Central memory CD8-positive, alpha-beta T cell (primary cell): ENCODE data around the gene OSER1.
"Not testable (repeated sequence)": the region's sequence is repeated elsewhere in the genome, so short reads cannot be mapped to it uniquely, and the experiment has no call there.

ENCODE experiments used
- ATAC-seq: fragments of 150-1000 bp; cut with Tn5 transposase; replicated peaks from 2 replicates; pipeline ENCODE4 v1.10.0; 2022; ENCODE audit warnings: mild to moderate bottlenecking, moderate FRiP score, moderate number of reproducible peaks; ENCODE audit not compliant: poor library complexity, severe bottlenecking; ENCODE audit errors: extremely low read depth
- DNase-seq, 2 donors: peaks; one replicate each; pipeline ENCODE4 v3.0.0; 2021; ENCODE audit warnings: low spot score in 2 of 2
- H3K27ac Mint-ChIP-seq: one replicate; pipeline ENCODE4 v1.8.0; 2022; ENCODE audit warnings: low read depth, mild to moderate bottlenecking, moderate library complexity, mixed read lengths
- H3K27me3 Mint-ChIP-seq: one replicate; pipeline ENCODE4 v1.8.0; 2022; ENCODE audit warnings: mixed read lengths
- H3K36me3 Mint-ChIP-seq: one replicate; pipeline ENCODE4 v1.8.0; 2022; ENCODE audit warnings: mild to moderate bottlenecking, moderate library complexity, mixed read lengths; ENCODE audit not compliant: insufficient read depth
- H3K4me1 Mint-ChIP-seq: one replicate; pipeline ENCODE4 v1.8.0; 2022; ENCODE audit warnings: mixed read lengths
- H3K4me3 Mint-ChIP-seq: one replicate; pipeline ENCODE4 v1.8.0; 2022; ENCODE audit warnings: mild to moderate bottlenecking, moderate library complexity, mixed read lengths
- H3K9me3 Mint-ChIP-seq: one replicate; pipeline ENCODE4 v1.8.0; 2022; ENCODE audit warnings: mixed read lengths

OSER1 gene

GRCh38 chr20:44236840-44237239, 26.3 kb upstream of the OSER1 start:
- not testable (repeated sequence) for H3K4me3 Mint-ChIP-seq, H3K4me1 Mint-ChIP-seq, H3K36me3 Mint-ChIP-seq, H3K9me3 Mint-ChIP-seq, DNase-seq, ATAC-seq, H3K27ac Mint-ChIP-seq
- peaks cover 14% of the 10 kb centered on the region for H3K27me3 Mint-ChIP-seq

DNA sequence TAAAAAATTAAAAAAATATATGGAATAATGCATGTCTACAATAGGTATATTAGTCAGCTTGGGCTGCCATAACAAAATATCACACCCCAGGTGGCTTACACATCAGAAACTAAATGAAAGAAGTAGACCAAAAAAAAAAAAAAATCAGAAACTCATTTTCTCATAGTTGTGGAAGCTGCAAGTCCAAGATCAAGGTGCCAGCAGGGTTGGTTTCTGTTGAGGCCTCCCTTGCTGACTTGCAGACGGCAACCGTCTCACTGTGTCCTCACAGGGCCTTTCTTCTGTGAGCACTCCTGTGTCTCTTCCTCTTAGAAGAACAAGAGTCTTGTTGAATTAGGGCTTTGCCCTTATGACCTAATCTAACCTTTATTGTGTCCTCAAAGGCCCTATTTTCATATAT, 25.1 kb upstream of the OSER1 start:
- no peak overlapping the region for H3K4me3 Mint-ChIP-seq
- no peak overlapping the region for H3K27ac Mint-ChIP-seq
- no peaks in the 10 kb centered on the region for H3K36me3 Mint-ChIP-seq
- H3K9me3 Mint-ChIP-seq: no peaks in the 10 kb centered on the region
- H3K27me3 Mint-ChIP-seq: peaks cover 11% of the 10 kb centered on the region
- ATAC-seq (no peak), DNase-seq (no peak)
- H3K4me1 Mint-ChIP-seq: peaks cover 6% of the 10 kb centered on the region

DNA sequence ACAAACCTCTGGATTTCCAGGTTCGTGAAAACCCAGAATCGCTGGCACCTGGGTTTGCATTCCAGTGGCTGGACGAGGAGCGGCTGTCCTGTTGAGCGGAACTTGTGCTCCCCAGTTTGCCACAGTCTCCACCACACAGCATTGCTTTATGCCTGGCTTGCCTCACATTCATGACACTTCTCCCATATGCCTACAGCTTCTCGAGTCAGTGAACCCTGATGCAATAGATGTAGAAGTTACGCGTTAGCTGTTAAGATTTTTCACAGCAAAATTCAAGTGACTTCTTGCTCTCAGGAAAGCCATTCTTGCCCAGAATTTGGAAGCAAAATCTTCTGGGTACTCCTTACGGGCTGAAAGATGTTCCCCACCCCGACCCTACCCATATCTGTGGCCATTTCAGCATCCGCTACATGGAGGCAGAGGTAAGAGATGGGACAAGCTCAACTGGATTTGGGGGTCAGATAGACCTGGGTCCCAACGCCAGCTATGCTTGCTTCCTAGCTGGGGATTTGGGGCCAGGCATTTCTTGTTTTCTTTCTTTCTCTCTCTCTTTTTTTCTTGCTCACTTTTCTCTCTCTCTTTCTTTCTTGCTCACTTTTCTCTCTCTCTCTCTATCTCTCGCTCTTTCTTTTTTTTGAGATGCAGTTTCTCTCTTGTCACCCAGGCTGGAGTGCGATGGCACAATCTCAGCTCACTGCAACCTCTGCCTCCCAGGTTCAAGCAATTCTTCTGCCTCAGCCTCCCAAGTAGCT, 24.2 kb upstream of the OSER1 start:
- H3K27ac Mint-ChIP-seq: no peak overlapping the region
- peaks cover 2% of the 10 kb centered on the region for H3K27me3 Mint-ChIP-seq
- no peak overlapping the region for H3K4me3 Mint-ChIP-seq
- H3K36me3 Mint-ChIP-seq: no peaks in the 10 kb centered on the region
- DNase-seq (no peak), ATAC-seq (no peak)
- no peaks in the 10 kb centered on the region for H3K9me3 Mint-ChIP-seq
- peaks cover 6% of the 10 kb centered on the region for H3K4me1 Mint-ChIP-seq

DNA sequence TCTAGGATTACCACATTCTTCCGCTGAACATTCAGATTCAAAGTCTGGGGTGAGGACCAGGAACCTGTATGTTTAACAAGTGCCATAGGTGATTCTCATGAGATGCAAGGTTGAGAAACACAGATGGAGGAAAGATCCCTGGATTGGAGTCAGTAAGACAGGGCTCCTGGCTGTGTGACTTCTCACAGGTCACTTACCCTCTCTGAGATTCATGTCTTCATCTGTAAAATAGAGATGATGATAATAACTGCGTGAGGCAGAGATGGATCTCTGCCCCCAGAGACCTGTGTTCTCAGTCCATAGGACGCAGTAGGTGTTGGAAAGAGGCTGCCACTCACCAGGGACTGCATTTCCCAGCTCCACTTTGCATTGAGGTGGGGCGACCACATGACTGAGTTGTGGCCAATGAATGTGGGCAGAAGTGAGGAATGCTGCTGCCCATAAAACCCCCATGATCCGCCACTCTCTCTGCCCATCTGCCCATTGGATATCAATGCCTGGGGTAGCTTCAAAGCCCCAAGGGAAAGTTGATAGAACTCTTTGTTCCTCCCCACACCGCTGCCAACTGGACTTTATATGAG, 23.0 kb upstream of the OSER1 start:
- Mint-ChIP-seq H3K9me3 (no peaks in the 10 kb centered on the region), H3K4me3 (no peak overlapping the region), H3K27me3 (no peaks in the 10 kb centered on the region), H3K4me1 (peaks cover 6% of the 10 kb centered on the region), H3K36me3 (no peaks in the 10 kb centered on the region), H3K27ac (no peak overlapping the region)
- DNase-seq: no peak
- ATAC-seq: no peak

- not testable (repeated sequence) for H3K9me3 Mint-ChIP-seq, DNase-seq
Measured at GRCh38 chr20:44232469-44232856, 21.9 kb upstream of the OSER1 start.

DNA sequence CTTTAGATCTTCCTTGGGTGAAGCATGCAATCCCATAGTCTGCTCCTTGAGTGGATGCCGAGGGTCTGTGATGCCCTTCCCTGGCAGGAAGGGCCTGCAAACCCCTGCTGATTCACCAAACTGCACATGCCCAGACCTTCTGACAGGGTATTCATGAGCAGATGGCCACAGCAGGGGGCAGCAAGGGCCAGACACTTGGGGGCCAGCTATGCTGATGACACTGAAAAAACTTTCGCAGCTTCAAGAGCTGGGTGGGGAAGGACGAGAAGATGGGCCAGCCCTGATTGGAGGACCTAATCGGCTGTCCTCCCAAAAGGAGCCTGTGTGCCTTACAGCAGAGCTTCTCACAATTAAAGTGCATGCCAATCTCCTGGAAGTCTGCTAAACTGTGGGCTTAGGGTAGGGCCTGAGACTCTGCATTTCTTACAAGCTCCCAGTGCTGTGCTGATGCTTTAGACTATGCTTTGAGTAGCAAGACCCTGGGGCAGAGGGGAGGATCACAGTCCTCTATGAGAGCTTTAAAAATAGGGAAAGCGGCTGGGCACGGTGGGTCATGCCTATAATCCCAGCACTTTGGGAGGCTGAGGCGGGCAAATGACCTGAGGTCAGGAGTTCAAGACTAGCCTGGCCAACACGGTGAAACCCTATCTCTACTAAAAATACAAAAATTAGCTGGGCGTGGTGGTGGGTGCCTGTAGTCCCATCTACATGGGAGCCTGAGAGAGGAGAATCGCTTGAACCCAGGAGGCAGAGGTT, 21.3 kb upstream of the OSER1 start:
- no peaks in the 10 kb centered on the region for H3K36me3 Mint-ChIP-seq

More at GRCh38 chr20:44232469-44232856, 21.9 kb upstream of the OSER1 start:
- not testable (repeated sequence) for ATAC-seq, H3K36me3 Mint-ChIP-seq, H3K4me1 Mint-ChIP-seq, H3K4me3 Mint-ChIP-seq, H3K27me3 Mint-ChIP-seq, H3K27ac Mint-ChIP-seq

DNA sequence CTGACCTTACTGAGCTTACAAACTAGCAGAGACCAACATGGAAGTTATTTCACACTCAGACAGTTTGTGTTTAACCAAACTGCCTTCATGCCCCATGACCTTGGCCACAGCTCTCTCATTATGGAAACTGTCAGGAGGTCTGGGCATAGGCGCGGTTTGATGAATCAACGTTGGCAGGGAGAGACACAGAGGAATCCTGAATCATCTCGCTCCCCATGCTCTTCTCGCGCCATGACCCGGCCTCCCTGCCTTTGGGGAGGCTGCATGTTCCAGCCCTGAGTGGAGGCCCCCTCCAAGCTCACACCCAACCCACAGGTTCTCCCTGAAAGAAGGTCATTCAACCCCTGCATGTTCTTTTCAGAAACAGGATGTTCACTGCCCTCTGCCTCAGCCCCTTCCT, 20.6 kb upstream of the OSER1 start:
- peaks cover 6% of the 10 kb centered on the region for H3K4me1 Mint-ChIP-seq
- H3K27ac Mint-ChIP-seq: no peak overlapping the region
- no peaks in the 10 kb centered on the region for H3K36me3 Mint-ChIP-seq
- DNase-seq (no peak), ATAC-seq (no peak)
- no peaks in the 10 kb centered on the region for H3K27me3 Mint-ChIP-seq
- no peaks in the 10 kb centered on the region for H3K9me3 Mint-ChIP-seq
- H3K4me3 Mint-ChIP-seq: no peak overlapping the region

More for the DNA sequence above, 21.3 kb upstream of the OSER1 start:
- DNase-seq (no peak), ATAC-seq (no peak)
- no peaks in the 10 kb centered on the region for H3K9me3 Mint-ChIP-seq
- H3K4me3 Mint-ChIP-seq: no peak overlapping the region
- H3K27ac Mint-ChIP-seq: no peak overlapping the region
- peaks cover 6% of the 10 kb centered on the region for H3K4me1 Mint-ChIP-seq
- H3K27me3 Mint-ChIP-seq: no peaks in the 10 kb centered on the region

- H3K4me3 Mint-ChIP-seq: no peak overlapping the region
- H3K9me3 Mint-ChIP-seq: no peaks in the 10 kb centered on the region
- no peak overlapping the region for H3K27ac Mint-ChIP-seq
- H3K4me1 Mint-ChIP-seq: peaks cover 6% of the 10 kb centered on the region
- no peaks in the 10 kb centered on the region for H3K36me3 Mint-ChIP-seq
- no peaks in the 10 kb centered on the region for H3K27me3 Mint-ChIP-seq
- ATAC-seq (no peak), DNase-seq (no peak)
Measured at GRCh38 chr20:44228465-44229258, 18.1 kb upstream of the OSER1 start.

GRCh38 chr20:44224637-44225036, 14.1 kb upstream of the OSER1 start:
- peaks cover 3% of the 10 kb centered on the region for H3K36me3 Mint-ChIP-seq
- H3K9me3 Mint-ChIP-seq: no peaks in the 10 kb centered on the region
- no peak overlapping the region for H3K4me3 Mint-ChIP-seq
- no peak overlapping the region for H3K27ac Mint-ChIP-seq
- H3K27me3 Mint-ChIP-seq: no peaks in the 10 kb centered on the region
- ATAC-seq (no peak), DNase-seq (no peak)
- H3K4me1 Mint-ChIP-seq: peaks cover 10% of the 10 kb centered on the region

GRCh38 chr20:44223721-44224120, 13.2 kb upstream of the OSER1 start:
- Mint-ChIP-seq H3K4me1 (peaks cover 19% of the 10 kb centered on the region), H3K27ac (no peak overlapping the region), H3K36me3 (peaks cover 3% of the 10 kb centered on the region), H3K9me3 (no peaks in the 10 kb centered on the region), H3K27me3 (no peaks in the 10 kb centered on the region), H3K4me3 (no peak overlapping the region)
- no peak for DNase-seq
- no peak for ATAC-seq

- Mint-ChIP-seq H3K36me3 (peaks cover 3% of the 10 kb centered on the region), H3K9me3 (no peaks in the 10 kb centered on the region), H3K27ac (no peak overlapping the region), H3K4me1 (peaks cover 26% of the 10 kb centered on the region), H3K27me3 (no peaks in the 10 kb centered on the region), H3K4me3 (no peak overlapping the region)
- ATAC-seq (no peak), DNase-seq (no peak)
Measured at GRCh38 chr20:44222633-44223368, 12.2 kb upstream of the OSER1 start.

- Mint-ChIP-seq H3K9me3 (no peaks in the 10 kb centered on the region), H3K36me3 (peaks cover 3% of the 10 kb centered on the region), H3K4me1 (peaks cover 34% of the 10 kb centered on the region), H3K27ac (no peak overlapping the region), H3K27me3 (no peaks in the 10 kb centered on the region), H3K4me3 (no peak overlapping the region)
- DNase-seq: no peak
- ATAC-seq: no peak
Measured at GRCh38 chr20:44222027-44222426, 11.5 kb upstream of the OSER1 start.
